CD4-positive, alpha-beta T cell treated with Interleukin-4 for 1 hour (primary cell): ENCODE data around the gene BASP1.
A peak's percentile ranks its signal among the peaks of the same experiment; 100 is the strongest.

Experiments used
- DNase-seq, 2 donors: peaks; one replicate each; pipeline ENCODE4 v3.0.0-alpha.2; 2020 to 2022

Gene BASP1, protein sequence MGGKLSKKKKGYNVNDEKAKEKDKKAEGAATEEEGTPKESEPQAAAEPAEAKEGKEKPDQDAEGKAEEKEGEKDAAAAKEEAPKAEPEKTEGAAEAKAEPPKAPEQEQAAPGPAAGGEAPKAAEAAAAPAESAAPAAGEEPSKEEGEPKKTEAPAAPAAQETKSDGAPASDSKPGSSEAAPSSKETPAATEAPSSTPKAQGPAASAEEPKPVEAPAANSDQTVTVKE

DNA sequence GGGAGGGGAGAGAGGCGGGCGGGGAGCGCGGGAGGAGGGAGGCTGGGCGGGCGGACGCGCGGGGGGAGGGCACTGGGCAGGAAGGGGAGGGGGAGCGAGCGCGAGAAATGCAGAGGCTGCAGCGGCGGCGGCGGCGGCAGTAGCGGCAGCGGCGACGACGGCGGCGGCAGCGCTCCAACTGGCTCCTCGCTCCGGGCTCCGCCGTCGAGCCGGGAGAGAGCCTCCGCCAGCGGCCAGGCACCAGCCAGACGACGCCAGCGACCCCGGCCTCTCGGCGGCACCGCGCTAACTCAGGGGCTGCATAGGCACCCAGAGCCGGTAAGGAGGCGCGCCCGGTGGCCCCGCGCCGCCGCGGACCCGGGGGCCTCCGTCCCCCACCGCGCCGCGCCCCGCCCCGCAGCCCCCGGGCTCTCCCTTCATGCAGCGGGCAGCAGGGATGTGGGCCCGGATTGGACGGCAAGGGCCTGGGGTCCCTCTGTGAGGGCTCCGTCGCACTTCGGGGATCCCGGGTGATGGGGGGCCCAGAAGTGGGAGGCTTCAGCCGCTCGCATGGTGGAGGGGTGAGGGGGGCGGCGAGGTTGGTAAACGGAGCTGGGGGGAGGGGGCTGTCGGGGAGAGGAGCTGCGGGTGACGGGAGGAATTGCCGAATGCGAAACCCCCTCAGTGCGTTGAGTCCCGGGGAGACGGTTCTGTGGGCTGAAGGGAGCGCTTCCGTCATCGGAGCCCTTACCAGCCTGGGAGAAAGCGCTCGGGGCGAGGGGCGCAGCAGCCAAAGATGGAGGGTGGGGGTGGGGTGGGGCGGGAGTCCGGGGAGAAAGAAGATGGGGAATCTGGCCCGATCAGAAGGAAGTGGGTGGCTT lies at the start of gene BASP1:
Gene BASP1, plus strand, starts transcription at position 139 of the 860 bp plus-strand sequence. CDS start 57,586 bp downstream, outside the sequence.
- DNase-seq = peak; percentile 20 to 75

DNA sequence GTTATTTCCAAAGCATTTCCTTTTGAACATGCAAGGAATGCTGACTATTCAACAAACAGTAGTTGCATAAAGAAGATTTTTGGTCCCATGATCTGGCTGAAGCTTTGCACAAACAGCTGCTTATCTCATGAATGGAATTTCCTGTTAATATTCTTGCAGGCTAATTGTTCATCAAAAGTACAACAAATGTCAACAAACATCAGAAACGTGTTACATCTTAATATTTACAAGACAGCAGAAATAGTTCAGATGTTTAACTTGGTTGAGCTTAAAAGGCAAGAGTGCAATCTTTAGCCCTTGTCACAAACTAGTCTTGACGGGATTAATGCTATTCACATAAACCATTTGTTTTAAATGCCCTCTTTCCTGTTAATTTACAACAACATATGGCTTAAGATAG lies 47.9 kb upstream of the BASP1 start:
- no peak for DNase-seq

DNA sequence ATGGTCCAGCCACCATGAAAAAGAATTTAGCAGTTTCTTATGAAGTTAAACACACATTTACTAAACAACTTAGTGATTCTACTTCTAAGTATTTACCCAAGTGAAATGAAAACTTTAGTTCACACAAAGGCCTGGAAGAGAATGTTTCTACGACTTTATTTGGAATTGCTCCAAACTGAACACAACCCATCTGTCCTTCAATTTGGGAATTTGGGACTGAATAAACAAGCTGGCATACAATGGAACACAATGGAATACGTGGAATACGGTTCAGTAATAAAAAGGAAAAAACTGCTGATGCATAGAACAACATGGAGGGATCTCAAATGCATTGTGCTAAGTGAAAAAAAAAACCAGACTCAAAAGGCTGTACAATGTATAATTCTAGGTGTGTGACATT lies 44.6 kb upstream of the BASP1 start:
- no peak for DNase-seq

DNA sequence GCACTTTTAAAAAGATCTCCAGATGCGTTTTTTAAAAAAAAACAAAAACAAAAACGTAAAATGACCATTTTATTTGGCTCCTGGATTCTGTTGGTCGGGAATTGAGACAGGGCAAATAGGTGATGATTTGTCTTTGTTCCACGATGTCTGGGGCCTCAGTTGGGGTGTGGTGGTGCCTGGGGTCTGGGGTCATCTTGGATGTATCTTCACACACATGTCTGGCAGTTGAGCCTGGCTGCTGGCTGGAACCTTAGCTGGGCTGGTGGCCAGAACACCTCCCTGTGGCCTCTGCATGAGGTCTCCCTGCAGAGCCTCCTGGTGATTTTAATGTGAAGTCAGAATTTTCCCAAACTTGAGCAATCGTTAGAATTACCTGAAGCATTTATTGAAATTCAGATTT lies 42.5 kb upstream of the BASP1 start:
- no peak for DNase-seq

DNA sequence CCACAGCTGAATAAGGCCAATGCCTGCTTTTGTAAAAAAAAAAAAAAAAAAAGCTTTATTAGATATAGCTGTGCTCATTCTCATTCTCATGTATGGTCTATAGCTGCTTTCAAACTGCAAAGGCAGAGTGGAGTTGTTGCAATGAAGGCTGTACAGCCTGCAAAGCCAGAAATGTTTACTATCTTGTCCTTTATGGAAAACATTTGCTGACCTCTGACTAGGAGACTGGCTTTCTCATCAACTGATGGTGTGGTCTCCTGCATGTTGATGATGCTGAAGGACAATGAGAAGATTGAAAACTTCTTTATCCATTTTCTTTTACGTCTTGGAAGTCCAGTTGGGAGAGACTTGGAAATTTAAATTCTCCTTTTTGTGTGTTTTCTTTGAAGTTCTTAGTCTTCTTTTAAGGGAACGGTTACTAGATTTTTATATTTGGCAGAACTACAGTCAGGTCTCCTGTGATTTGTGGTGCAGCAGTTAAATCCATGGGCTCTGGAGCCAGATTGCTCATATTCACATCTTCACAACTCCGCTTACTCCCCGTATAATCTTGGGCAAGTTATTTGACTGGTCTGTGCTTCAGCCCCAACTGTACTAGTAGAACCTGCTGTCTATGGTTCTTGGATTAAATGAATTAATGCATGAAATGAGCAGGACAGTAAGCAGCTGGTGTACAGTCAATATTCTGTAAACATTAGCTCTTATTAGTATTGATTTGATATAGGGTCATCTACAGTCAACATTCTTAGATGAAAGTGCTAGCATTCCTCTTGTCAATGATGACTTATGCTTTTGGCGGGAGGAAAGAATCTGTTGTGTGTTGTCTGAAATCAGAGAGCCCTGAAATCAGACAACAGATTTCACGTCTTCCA lies 39.7 kb upstream of the BASP1 start:
- DNase-seq = no peak

DNA sequence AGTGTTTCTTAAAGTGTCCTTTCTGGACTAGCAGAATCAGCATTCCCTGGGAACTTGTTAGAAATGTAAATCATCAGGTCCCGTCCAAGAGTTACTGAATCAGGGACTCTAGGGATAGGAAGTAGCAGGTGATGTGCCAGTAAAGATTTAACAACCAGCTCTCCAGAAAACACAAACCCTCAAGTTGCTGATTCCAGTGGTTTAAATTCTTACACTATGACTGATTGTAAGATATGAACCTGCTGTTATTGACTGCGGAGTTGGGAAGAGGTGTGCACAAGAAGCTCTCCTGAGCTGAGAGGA lies 39.1 kb upstream of the BASP1 start:
- no peak for DNase-seq

DNA sequence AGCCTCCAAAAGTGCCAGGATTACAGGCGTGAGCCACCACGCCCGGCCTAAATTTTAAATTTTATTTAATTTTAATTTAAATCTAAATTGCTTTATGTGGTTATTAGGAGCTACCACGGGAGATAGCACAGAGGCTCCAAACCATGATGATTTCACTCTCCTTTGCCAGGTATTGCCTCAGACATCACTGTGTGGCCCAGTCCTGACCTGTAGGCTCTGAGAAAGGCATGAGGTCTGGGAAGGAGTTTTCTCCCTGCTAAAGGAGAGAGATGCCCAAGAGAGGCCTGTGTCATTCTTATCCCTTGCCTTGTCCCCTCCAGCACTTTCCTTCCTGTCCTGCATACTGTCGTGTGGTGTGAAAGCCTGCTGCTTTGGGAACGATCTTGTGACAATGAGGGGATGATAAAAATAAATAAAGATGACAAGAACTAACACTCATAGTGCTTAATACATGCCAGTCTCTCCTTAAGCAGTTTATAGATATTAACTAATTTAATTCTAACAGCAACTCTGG lies 37.0 kb upstream of the BASP1 start:
- no peak for DNase-seq

DNA sequence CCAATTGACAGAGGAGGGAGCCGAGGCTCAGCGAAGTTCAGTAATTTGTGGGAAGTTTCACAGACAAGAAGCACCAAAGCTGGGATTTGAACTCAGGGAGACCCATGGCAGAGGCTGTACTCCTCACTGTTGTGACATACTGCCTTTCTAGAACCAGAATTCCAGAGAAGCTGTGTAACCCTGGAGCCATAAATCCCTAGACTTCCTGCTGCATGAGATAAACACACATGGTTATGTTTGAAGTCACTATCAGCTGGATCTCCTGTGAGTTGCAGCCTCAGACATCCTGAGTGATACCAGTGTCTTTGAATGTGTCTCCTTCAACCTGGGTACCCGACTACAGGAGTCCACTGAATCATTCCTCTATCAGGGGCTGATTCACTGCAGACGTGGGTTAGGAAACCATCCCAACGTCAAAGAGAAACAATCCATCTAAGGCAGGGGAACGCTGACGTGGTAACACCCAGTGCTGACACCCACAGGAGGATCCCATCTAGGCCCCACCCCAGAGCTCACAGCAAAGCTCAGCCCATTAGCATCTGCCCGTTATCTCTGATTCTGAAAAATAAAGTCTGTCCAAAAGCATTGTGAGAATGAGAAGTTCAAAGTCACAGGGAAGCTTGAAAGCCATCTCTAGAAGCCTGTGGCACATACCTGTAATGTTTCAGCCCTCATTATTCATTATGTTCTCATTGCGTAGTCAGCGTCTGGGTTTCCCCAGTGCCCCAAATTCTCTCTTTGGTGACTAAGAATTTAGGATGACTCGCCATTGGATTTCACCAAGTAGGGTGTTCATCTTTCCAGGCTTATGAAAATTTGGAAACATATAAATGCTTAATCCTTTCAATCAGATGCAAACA lies 36.3 kb upstream of the BASP1 start:
- no peak for DNase-seq

DNA sequence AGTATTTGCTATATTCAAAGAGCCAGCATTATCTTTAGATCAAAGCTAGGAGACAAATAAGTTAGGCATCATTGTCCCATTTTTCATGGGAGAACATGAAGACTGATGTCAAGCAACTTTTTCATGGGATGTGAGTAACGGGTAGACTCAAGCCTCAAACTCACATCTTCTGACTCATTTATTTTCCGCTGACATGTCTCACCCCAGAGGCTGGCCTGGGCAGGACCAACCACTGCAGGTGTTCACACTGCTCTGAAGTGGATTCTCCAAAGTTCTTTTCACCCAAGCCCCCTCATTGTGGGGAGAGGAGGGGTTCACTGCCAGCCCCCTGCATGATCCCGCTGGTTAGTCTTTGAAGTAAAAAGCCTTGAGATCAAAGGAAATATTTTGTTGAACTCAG lies 34.9 kb upstream of the BASP1 start:
- DNase-seq = no peak

DNA sequence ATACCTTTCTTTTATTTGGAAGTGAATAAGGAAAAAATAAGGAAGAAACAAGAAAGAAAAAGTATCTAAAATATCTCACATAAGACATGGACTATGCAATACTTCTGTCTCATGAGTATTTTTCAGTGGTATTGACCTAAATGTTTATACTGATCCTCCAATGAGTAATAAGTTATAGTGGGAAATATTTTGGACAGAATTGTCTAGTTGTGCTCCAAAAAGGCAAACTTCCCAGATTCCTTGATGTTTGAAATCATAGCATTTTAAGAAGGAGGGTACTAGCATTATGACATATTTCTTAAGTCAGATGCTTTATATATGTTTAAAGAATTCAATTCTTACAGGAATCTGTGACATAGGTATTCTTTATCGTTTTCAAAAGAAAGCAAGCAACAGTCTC lies 34.5 kb upstream of the BASP1 start:
- DNase-seq = no peak

DNA sequence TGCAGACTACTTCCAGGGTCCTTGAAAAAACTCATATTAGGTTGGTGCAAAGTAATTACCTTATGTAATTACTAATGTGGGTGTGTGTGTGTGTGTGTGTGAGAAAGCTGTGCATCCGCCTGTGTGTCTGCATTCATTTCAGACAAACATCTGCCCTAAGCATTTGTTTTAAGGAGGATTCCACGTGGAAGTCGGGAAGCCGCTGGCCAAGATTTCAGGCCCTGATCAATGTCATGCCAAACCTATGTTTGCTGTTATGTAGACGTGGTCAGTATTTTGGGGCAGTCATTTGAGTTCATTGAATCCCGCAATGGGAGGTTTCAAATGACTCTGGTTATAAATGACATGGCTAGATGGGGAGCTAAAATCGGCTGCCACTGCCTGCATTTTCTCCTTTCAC lies 33.6 kb upstream of the BASP1 start:
- DNase-seq = no peak

DNA sequence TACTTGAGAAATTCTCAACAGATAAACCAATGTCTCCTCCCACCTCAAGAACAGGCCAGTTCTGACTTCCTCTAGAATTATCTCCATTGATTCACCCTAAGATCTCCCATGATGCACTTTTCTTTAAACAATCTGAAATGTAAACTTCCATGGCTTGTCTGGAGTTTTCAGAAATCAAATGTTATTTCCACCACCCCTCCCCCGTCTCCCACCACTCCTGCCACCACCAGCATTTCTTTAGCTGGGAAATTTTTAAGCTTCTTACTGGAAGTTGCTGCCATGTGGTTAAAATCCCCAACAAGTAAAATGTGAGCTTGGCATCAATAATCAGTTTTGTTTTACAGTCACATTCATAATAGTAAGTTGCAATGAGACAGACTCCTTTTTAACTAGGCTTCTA lies 32.8 kb upstream of the BASP1 start:
- DNase-seq = no peak

DNA sequence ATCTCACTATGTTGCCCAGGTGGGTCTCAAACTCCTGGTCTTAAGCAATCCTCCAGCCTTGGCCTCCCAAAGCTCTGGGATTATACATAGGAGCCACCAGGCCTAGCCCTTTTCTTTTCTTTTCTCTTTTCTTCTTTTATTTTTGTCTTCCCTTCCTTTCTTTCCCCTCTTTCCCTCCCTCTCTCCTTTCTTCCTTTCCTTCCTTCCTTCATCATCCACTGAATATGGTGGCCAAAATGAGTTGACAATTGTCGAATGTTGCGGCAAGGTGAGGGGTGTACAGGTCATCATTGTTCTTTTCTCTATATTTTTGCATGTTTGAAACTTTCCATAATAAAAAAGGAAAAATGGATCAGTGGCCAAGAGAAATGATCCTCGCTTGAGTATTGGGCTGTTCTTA lies 32.1 kb upstream of the BASP1 start:
- DNase-seq = no peak

DNA sequence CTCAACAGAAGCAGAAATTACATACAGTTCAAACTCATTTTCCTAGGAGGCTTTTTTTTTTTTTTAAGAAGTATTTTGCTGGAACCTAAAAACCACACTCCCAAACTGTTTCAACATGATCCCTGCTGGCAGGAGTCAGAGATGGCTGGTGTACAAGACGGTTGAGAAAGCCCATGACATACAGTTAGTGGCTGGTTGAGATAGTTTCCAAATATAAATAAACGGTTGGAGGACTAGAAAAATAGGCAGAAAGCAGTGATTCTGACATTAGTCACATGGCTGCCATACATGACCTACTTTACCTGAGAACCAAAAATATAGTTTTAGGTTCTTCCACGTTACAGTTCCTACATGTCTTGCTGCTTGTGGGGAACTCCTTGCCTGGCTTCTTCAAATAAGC lies 31.7 kb upstream of the BASP1 start:
- no peak for DNase-seq

DNA sequence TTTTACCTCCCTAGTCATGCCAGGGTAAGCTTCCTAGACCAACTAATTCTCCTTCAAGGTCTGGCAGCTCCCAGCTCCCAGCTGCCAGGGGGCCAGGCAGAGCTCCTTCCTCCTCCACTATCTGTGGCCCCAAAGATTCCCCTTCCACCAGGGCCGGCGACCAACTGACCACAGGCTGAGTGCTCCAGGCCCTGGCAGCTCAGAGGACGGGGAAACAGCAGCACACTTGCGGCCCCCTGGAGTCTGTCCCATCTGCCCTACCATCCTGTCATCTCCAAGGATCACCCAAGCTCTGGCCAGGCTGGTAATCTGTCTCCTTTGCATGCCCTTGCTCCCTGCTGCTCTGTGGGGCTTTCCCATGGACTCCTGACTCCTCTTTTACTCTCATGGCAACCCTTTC lies 31.2 kb upstream of the BASP1 start:
- DNase-seq = no peak

DNA sequence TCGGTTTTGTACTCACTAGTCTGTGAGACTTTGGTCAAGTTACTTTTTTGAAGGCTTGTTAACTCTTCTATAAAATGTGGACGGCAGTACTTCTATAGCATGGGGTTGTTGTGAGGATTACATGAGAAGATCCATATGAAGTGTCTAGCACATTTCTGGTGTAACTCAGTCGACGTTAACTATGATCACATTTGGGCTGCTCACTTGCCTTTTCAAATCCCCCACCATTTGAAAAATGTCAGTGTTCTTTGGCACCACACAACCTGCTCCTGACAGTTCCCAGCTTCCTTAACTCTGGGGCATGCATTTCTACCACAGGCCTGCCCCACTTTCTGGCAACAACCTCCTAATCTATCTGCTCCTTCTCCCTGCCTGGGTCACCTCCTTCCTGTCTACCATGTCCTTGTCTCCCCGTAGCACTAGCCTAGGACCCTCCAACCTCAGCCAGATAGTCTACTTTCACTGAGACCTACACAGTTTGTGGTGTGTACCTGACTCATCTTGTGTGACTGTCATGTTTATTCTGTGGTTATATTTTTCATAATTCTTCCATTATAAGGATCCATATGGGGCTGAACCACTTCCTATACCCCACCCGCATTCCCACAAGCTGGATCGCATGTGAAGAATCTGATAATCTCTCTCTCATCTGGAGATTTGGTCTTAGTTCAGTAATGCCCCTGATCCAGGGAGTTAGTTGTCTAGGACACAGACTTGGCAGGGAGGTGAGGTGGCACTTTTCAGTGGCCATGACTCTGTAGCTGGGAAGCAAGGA lies 30.2 kb upstream of the BASP1 start:
- DNase-seq = no peak

DNA sequence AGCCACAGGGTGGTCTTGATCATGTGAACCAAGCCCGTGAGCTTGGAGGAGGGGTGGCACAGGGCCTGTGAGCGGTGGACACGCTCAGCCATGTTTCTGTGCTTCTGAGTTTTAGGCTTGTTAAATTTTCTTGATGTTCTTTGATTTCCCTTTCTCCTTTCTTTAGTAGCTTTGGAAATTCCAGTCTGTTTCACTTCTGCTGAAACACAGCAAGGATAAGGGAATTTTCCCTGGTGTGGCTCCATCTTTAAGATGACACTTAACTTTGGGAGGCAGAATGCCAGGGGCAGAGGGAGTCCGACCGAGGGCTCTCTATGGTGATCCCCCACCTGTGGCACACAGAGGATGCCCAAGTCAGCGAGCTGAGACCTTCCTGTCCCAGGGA lies 29.7 kb upstream of the BASP1 start:
- DNase-seq = no peak

DNA sequence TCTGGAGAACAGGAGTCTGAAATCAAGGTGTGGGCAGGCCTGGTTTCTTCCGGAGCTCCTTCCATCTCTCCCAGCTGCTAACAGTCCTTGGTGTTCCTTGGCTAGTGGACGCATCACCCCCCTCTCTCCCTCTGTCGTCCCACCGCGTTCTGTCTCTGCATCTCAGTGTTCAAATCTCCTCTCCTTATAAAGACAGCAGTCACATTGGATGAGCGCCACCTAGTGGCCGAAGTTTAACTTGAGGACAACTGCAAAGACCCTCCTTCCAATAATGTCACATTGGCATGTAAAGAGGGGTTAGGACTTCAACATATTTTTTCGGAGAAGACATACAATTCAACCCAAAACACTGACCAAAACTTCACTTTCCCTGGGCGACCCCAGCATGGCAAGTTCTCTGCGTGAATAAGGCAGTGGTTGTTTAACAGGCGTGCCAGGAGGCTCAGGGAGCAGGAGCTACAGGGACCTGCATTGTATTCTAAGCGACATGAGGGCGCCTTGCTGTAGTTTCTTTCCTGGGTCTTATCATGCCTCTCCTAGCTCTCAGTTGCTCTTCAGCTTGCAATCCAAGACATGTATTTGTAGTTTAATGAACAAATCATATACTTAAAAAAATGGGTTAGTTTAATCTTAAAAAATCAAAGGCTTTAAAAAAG lies 27.9 kb upstream of the BASP1 start:
- peak; percentile 26 to 45 for DNase-seq

DNA sequence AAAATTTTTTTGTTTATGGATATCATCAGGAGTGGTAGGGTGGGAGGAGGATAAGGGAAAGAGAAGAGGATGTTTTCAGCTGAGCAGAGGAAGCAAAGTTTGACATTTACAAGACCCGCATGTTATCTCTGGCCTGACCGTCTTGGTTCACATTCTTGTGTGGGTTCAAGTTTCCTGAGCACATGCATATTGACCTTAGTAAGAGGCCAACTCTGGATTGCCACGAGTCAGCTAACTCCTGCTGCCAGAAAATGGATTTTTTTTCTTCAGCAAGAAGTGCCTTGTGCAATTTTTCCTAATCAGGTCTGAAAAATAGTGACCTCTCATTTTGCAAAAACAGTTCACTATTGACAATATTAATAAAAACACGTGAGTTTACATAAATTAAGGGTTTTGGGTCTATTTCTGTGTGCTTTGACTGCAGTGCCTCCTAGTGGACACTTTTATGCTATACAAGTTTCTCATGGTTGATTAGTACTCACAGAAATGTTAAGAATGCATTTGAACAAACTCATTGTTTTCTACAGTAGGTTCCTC lies 27.1 kb upstream of the BASP1 start:
- peak in 1 of 2 donors; percentile 19 for DNase-seq

DNA sequence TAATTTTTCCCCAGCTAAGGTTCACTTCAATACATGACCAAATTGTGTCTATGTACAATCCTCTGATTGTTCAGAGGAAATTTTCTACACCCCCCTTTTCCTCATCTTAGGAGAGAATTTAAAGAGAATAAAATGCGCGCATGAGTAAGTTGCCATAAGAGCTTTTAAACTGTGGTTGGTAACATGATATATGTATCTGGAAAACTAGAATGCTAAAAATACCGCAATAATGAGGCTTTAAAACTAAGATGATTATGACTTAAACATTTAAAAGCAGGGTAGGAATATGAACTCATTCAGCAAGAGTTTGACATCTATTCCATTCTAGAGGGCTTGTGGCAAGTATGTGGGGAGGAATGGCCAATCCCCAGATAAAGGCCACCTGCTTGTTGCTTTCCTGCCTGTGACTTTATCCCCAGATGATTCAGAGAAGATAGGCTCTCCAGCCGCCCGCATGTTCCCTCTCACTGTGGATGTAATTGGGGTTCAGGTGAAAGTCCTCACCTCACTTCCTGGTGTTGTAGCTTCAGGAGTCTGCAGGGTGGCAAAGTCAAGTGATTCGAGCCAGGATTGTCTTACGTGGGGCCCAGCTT lies 26.5 kb upstream of the BASP1 start:
- no peak for DNase-seq
